ENCODE data around the gene CALML5.

GRCh38 chr10:5470062-5470751 is 29.2 kb downstream of the CALML5 start:
- TF ChIP-seq CTCF (IDR thresholded peaks at IDR 0.05) (no peak), EP300 (IDR thresholded peaks at IDR 0.05) (no peak), POLR2A (IDR thresholded peaks at IDR 0.05) (no peak), POLR2AphosphoS5 (IDR thresholded peaks at IDR 0.05) (no peak)
